HUES6 (cell line): ENCODE results near the gene PLEKHA3.

ENCODE experiments used
- H3K27ac ChIP-seq: 2 replicates; pipeline ENCODE4 v1.7.0; 2013; ENCODE audit warnings: low read depth, mild to moderate bottlenecking, low read length, inconsistent platforms
- H3K27me3 ChIP-seq: 2 replicates; pipeline ENCODE4 v1.6.1; 2013; ENCODE audit warnings: low read length; ENCODE audit not compliant: control insufficient read depth, insufficient read depth
- H3K36me3 ChIP-seq: 2 replicates; pipeline ENCODE4 v1.6.1; 2013; ENCODE audit warnings: low read length; ENCODE audit not compliant: control insufficient read depth, insufficient read depth
- H3K4me1 ChIP-seq: 2 replicates; pipeline ENCODE4 v1.6.1; 2013; ENCODE audit warnings: low read length; ENCODE audit not compliant: control insufficient read depth, insufficient read depth
- H3K4me3 ChIP-seq: 2 replicates; pipeline ENCODE4 v1.5.1; 2013; ENCODE audit warnings: low read depth, low read length
- H3K9ac ChIP-seq: one replicate; pipeline ENCODE4 v1.6.1; 2013; ENCODE audit warnings: mild to moderate bottlenecking, low read length
- H3K9me3 ChIP-seq: 2 replicates; pipeline ENCODE4 v1.6.1; 2013; ENCODE audit warnings: low read depth, low read length; ENCODE audit not compliant: control insufficient read depth, insufficient read depth

Gene PLEKHA3

DNA sequence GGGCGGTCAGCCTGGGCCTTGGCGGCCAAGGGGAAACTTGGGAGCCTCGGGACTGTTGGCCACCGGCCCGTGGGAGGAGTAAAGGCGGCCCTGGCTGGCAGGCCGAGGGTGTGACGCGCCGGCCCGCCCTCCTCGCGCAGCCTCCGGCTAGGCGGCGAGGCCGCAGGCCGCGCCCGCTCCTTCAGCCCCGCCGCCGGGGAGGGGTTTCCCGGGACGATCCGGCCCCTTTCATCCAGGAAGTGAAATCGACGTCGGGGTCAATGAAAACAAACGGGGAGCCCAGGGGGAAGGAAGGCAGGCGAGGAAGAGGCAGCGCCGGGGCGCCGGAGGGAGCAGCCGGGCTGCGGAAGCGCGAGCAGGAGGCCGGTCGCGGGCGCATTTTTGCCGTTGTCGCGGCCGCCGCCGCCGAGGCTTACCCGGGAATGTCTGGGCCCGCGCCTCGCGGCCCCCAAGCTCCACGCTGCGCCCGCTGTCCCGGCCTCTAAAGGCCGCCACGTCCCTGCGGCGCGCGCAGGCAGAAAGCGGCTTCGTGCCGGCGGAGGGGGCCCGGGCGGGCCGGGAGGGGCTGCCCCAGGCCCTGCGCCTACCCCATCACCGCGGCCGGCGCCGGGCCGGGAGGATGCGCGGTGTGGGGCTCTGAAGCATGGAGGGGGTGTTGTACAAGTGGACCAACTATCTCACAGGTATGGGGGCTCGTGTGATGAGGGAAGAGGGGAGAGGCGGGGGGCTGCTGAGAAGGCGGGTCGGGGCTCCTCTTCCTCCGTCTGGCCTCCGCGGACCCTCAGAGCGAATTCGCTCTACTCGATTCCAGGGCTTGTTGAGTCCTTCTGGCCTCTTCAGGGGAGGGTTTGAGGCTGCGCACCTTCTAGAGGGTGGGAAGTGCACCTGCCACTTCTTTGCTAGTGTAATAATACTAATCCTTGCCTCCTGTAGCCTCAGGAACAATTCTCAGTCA is at the start of gene PLEKHA3:
PLEKHA3 (plus strand) TSS at position 231 of the 955 bp plus-strand sequence; CDS start at position 644, 413 bp downstream.
- Histone ChIP-seq H3K9ac (peak within 1 kb of the TSS; percentile 61), H3K36me3 (no peaks in the 10 kb centered on the region), H3K4me3 (peak within 1 kb of the TSS; percentile 72), H3K4me1 (peaks cover 15% of the 10 kb centered on the region), H3K9me3 (no peaks in the 10 kb centered on the region), H3K27me3 (no peaks in the 10 kb centered on the region; the same call in 1 of the 2 replicates), H3K27ac (no peak within 1 kb of the TSS)

DNA sequence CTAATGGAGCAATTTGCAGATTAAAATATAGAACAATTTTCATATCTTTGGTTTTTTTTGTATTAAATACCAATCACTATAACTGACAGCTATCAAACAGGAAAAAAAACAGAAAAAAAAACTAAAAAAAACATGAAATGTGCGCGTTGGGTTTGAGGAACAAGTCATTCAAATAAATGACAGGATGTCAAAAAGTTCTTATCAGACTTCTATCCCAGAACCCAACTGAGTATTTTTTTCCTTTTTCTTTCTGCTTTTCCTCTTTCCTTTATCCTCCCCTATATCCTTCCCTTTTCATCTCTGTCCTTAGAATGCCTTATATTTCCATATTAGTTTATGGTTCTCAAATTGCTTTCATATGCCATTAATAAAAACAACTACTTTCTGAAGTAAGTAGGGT is 43.6 kb upstream of the PLEKHA3 start:
- Histone ChIP-seq H3K4me3 (no peak overlapping the region), H3K4me1 (peaks cover 13% of the 10 kb centered on the region), H3K9me3 (no peaks in the 10 kb centered on the region), H3K36me3 (peaks cover 89% of the 10 kb centered on the region), H3K27me3 (no peaks in the 10 kb centered on the region), H3K27ac (no peak overlapping the region), H3K9ac (no peak overlapping the region)

DNA sequence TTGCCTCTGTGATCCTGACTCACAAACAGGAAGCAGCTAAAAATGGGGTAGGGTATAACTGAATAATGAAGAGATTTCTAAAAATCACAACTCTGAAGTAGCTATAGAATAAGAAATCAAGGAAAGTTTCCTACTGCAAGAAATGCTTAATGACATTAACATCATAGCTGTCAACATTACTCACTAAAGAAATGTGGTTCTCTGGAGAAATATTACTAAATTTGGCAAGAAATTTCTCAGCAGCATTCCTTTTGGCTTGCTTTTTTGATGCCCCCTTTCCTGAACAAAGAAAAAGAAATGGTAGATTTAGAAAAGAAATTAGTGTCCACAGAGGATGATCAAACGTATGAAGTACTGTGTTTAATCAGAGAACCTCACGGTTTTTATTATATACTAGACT is 38.8 kb upstream of the PLEKHA3 start:
- peaks cover 13% of the 10 kb centered on the region for H3K4me1 ChIP-seq
- no peak overlapping the region for H3K4me3 ChIP-seq
- H3K9ac ChIP-seq, result no peak overlapping the region
- H3K27me3 ChIP-seq, result no peaks in the 10 kb centered on the region
- peaks cover 88% of the 10 kb centered on the region for H3K36me3 ChIP-seq
- H3K27ac ChIP-seq, result no peak overlapping the region
- H3K9me3 ChIP-seq, result no peaks in the 10 kb centered on the region

DNA sequence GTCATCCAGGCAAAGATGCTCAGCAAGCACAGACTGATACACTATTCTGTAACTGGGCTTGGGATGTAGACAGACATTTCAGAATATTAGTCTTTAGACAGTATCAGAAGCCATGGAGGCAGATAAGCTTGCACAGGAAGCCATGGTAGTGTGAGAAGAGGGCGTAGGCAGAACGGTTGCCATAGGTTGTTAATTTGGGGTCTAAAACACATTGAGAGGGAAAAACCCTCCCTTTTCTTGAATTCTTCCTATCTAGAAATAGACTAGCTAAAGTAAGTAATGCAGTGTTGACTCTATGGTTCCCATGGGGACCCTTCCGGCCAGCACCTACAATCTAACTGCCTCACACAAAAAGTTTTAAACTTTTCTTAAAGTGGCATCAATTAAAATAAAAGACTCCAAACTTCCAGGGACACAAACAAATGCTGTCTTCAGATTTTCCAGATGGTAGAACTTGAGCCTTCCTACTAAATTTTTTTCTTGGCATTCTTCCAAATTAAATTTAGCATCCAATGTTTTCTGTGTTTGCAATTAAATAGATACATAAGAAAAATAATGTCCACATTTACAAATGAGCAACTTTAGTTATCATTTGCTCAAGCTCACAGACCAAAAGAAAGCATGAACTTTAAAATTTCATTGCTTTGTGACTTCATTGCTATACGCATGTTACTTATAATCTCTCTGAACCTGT is 31.1 kb upstream of the PLEKHA3 start:
- H3K36me3 ChIP-seq, result peaks cover 49% of the 10 kb centered on the region
- no peaks in the 10 kb centered on the region for H3K27me3 ChIP-seq
- H3K9me3 ChIP-seq, result no peaks in the 10 kb centered on the region
- H3K4me1 ChIP-seq, result 0 out of 2 replicates have a peak, but pooled peaks cover 3% of the 10 kb centered on the region
- H3K27ac ChIP-seq, result no peak overlapping the region
- peak overlapping the region; percentile 95; the same call in 1 of the 2 replicates for H3K4me3 ChIP-seq
- no peak overlapping the region for H3K9ac ChIP-seq

DNA sequence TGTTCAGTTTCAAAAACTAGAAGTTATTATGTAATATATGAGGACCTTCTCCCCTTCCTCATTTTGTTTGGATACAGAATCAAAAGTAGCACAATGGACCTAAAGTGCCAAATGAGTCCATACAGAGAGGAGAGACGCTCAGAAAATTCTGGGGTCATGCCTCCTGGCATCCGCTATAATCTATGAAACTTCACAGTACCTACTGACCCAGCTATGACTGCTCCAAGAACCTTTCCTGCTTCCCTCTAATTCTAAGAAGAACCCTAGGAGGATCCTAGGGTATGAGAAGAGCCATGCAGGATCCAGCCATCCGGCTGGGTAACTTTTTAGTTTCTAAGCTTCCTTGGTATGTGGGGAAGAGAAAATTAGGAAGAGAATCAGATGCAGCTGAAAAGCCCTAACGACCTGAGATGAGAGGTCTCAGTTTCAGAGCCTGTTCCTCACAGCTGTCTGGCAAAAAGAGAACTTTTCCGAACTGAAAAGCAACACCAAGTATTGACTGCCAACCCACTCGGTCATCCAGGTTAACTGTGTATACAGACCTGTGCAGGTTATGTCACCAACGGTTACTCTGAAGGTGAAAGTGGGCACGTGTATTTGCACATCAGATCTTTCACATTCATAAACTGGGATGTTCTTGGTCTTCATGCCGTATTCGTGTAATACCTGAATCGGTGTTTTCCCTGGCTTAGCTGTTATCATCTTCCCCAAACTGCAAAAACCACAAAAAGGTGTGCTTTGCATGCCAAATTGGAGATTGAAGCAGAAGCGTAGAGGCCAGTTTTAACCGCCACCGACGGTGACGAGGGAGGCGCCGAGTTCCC is 30.3 kb upstream of the PLEKHA3 start:
- no peaks in the 10 kb centered on the region for H3K9me3 ChIP-seq
- H3K27me3 ChIP-seq, result no peaks in the 10 kb centered on the region
- H3K4me3 ChIP-seq, result peak overlapping the region; percentile 95
- H3K36me3 ChIP-seq, result peaks cover 41% of the 10 kb centered on the region
- H3K4me1 ChIP-seq, result 0 out of 2 replicates have a peak, but pooled peaks cover 3% of the 10 kb centered on the region
- H3K27ac ChIP-seq, result peak overlapping the region; percentile 94; the same call in 1 of the 2 replicates
- peak overlapping the region; percentile 100 for H3K9ac ChIP-seq

GRCh38 chr2:178450524-178450773 is 29.8 kb upstream of the PLEKHA3 start:
- peak overlapping the region; percentile 95 for H3K4me3 ChIP-seq
- peak overlapping the region; percentile 94 for H3K27ac ChIP-seq
- peaks cover 36% of the 10 kb centered on the region for H3K36me3 ChIP-seq
- H3K27me3 ChIP-seq, result no peaks in the 10 kb centered on the region
- H3K9me3 ChIP-seq, result no peaks in the 10 kb centered on the region
- 0 out of 2 replicates have a peak, but pooled peaks cover 3% of the 10 kb centered on the region for H3K4me1 ChIP-seq
- H3K9ac ChIP-seq, result peak overlapping the region; percentile 100

DNA sequence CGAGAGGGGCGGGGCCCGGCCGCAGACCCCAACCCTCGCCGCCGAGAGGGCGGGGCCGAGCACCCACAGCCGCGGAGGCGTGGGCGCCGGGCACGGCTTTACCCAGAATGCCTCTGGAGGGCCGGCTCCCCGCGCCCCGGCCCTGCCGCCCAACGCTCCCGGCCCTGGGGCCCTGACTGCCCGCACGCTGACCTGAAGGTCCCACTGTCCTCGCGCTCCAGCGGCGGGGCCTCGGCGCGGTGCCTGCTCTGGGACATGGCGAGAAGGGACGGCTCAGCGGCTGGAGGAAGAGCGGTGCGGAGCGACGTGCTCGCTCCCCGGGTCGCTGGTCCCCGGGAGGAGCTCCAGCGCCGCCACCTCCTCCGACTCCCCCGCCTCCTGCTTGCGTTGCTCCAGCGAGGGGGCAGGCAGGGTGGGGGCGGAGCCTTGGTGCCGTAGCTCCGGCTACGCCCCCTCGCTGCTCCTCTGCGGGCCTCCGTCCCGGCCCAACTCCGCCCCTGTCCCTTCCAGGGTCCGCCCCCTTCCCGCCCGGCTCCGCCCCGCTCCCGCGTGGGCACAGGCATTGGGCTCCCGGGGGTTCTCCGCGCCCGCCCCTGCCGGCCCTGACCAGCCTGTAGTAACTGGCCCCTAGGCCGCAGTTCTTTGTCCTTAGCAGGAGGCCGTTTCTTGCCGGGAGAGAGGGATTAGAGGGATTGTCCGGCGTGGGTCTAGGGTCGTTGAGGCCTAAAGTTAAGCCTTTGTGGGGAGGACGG is 29.3 kb upstream of the PLEKHA3 start, which contains the start of the genes PJVK and PRKRA:
PJVK (plus strand) TSS at position 605 of the 752 bp plus-strand sequence. CDS start 2,032 bp downstream, outside the sequence.
PRKRA (minus strand) TSS at position 402 of the 752 bp plus-strand sequence; CDS start at position 257, 145 bp downstream.
- Histone ChIP-seq H3K27me3 (no peaks in the 10 kb centered on the region), H3K27ac (peak within 1 kb of the TSS; percentile 94), H3K4me1 (0 out of 2 replicates have a peak, but pooled peaks cover 3% of the 10 kb centered on the region), H3K9me3 (no peaks in the 10 kb centered on the region), H3K36me3 (peaks cover 31% of the 10 kb centered on the region), H3K4me3 (peak within 1 kb of the TSS; percentile 95), H3K9ac (peak within 1 kb of the TSS; percentile 100)

GRCh38 chr2:178452334-178452733 is 27.9 kb upstream of the PLEKHA3 start:
- no peaks in the 10 kb centered on the region for H3K27me3 ChIP-seq
- H3K27ac ChIP-seq, result no peak overlapping the region
- 0 out of 2 replicates have a peak, but pooled peaks cover 3% of the 10 kb centered on the region for H3K4me1 ChIP-seq
- H3K9ac ChIP-seq, result no peak overlapping the region
- no peaks in the 10 kb centered on the region for H3K9me3 ChIP-seq
- H3K36me3 ChIP-seq, result peaks cover 21% of the 10 kb centered on the region
- H3K4me3 ChIP-seq, result no peak overlapping the region

- Histone ChIP-seq H3K4me1 (0 out of 2 replicates have a peak, but pooled peaks cover 3% of the 10 kb centered on the region), H3K9ac (no peak overlapping the region), H3K36me3 (peaks cover 17% of the 10 kb centered on the region), H3K4me3 (no peak overlapping the region), H3K27me3 (no peaks in the 10 kb centered on the region), H3K27ac (no peak overlapping the region), H3K9me3 (no peaks in the 10 kb centered on the region)
Measured at GRCh38 chr2:178452870-178453269, 27.4 kb upstream of the PLEKHA3 start.

- Histone ChIP-seq H3K9me3 (no peaks in the 10 kb centered on the region), H3K27ac (no peak overlapping the region), H3K9ac (no peak overlapping the region), H3K27me3 (no peaks in the 10 kb centered on the region), H3K4me3 (no peak overlapping the region), H3K36me3 (no peaks in the 10 kb centered on the region), H3K4me1 (0 out of 2 replicates have a peak, but pooled peaks cover 3% of the 10 kb centered on the region)
Measured at GRCh38 chr2:178455947-178456346, 24.3 kb upstream of the PLEKHA3 start.
